Stimulated activated CD8-positive, alpha-beta memory T cell treated with anti-CD3 and anti-CD28 coated beads, Interleukin-4, amount 100 ng/mL, for 4 hours (primary cell): Measurements from ENCODE around the gene IRF3.
"Not testable (repeated sequence)": the region's sequence is repeated elsewhere in the genome, so short reads cannot be mapped to it uniquely, and the experiment has no call there.

ENCODE experiments used
- DNase-seq, 2 donors: peaks; one replicate each; pipeline ENCODE4 v3.0.0-alpha.2; 2020; ENCODE audit warnings: low read depth in 2 of 2, low spot score in 1 of 2

IRF3 gene

DNA sequence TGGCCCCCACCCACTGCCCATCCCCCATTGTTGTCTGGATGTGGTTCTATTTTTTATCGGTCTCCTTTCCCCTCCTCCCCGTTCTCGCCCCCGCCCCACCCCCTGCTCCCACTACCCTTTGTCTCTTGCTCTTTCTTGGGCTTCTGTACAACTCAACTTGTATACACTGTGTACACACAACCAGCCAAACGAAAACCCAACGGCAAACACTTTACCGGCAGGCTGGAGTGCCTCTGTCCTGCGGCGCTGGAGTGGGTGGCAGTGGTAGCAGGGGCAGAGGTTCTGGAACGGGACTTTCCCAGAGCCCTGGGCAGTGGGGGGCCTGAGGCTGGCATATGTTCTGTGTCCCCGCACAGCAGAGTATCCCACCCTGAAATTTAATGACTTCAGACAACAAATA is 39.4 kb downstream of the IRF3 start:
- DNase-seq, result no peak

DNA sequence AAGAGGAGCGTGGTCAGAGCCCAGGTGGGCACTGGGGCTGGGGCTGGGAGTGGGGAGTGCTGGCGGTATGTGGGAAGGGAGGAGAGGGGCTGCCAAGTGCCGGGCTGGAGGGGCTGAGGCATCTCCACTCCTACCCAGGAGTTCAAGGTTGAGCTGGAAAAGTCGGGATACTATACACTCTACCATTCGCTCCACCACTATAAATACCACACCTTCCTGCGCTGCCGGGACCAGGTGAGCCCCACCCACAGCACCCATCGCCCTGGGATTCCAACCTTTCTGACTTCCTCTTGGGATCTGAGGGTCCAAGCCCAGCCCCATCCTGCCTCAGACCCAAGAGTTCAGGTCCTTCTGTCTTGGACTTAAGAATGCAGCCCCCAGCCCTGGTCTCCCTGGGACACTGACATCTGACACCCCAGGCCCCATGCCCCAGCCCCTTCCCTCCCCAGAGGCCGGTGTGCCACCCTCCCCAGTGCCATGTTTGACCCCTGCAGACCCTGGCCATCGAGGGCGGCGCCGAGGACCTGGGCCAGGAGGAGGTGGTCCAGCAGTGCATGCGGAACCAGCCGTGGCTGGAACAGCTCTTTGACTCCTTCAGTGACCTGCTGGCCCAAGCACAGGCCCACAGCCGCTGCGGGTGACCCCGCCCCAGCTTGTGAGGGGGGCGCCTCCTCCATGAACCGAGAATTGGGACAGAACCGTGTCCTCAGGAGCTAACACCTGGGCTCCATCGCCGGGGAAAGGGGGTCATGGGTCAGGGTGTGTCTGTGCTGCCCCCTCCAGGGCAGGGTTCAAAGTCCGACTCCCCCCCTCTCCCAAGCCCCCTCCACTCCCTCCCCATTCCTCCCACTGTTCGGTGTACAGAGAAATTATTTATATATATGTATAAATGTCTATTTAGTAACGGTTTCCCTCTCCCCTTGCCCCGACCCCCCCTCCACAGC is 40.4 kb downstream of the IRF3 start:
- no peak for DNase-seq

DNA sequence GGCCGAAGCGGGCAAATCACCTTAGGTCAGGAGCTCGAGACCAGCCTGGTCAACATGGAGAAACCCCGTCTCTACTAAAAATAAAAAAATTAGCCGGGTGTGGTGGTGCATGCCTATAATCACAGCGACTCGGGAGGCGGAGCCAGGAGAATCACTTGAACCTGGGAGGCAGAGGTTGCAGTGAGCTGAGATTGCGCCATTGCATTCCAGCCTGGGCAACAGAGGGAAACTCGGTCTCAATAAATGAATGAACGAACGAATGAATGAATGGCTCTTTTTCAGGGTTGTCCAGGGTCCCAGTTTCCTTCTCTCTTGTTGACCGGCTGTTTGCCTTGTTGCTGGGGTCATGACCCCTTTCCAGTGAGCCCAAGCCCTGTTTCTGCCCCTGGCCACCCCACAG is 47.8 kb downstream of the IRF3 start:
- DNase-seq, result not testable (repeated sequence)

- no peak for DNase-seq
Measured at GRCh38 chr19:49616945-49617344, 48.7 kb downstream of the IRF3 start.

DNA sequence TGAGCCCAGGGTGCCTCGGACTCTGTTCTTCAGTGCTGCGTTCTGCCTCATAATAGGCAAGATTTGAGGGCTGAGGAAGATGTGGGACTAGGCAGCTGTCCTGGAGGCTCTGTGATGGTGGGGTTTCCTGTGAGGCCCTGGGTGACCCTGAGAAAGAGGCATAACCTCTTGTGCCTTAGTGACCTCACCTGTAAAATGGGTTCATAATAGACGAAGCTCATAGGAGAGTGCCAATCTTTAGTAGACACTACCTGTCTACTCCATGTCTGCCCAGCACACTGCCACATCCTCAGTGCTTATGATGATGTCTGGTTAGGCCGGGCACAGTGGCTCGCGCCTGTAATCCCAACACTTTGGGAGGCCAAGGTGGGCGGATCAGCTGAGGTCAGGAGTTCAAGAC is 49.1 kb downstream of the IRF3 start:
- no peak for DNase-seq

DNA sequence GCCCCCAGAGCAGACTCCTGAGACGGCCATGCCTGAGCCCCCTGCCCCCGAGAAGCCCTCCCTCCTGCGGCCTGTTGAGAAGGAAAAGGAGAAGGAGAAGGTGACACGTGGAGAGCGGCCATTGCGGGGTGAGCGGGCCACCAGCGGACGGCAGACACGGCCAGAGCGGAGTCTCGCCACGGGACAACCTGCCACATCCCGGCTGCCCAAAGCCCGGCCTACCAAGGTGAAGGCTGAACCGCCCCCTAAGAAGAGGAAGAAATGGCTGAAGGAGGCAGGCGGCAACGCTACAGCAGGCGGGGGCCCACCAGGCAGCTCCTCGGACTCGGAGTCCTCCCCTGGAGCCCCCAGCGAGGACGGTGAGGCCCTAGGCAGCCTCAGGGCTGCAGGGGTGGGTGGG is 49.8 kb downstream of the IRF3 start:
- no peak for DNase-seq

GRCh38 chr19:49614096-49614833 is 51.4 kb downstream of the IRF3 start:
- no peak for DNase-seq

- DNase-seq, result no peak
Measured at GRCh38 chr19:49613374-49613773, 52.3 kb downstream of the IRF3 start.
